Astrocyte of the spinal cord (primary cell): Measurements from ENCODE around the gene BFSP1.

Experiments used
- DNase-seq: peaks from one replicate; pipeline ENCODE4 v3.0.0; 2011; ENCODE audit warnings: low read depth, low spot score
- H3K4me3 ChIP-seq: 2 replicates; pipeline ENCODE4 v1.5.1; 2011; ENCODE audit warnings: low read depth, mild to moderate bottlenecking, low read length, moderate library complexity
- CTCF ChIP-seq: IDR thresholded peaks from 2 replicates; pipeline ENCODE4 v1.5.1; 2012; ENCODE audit warnings: low read depth, mild to moderate bottlenecking, low read length, inconsistent platforms
- in situ Hi-C: cut with HindIII; loops from 2 replicates; pipeline ENCODE4 v1.10.0; 2017; ENCODE audit warnings: low sequenced_read_pairs

The BFSP1 gene

DNA sequence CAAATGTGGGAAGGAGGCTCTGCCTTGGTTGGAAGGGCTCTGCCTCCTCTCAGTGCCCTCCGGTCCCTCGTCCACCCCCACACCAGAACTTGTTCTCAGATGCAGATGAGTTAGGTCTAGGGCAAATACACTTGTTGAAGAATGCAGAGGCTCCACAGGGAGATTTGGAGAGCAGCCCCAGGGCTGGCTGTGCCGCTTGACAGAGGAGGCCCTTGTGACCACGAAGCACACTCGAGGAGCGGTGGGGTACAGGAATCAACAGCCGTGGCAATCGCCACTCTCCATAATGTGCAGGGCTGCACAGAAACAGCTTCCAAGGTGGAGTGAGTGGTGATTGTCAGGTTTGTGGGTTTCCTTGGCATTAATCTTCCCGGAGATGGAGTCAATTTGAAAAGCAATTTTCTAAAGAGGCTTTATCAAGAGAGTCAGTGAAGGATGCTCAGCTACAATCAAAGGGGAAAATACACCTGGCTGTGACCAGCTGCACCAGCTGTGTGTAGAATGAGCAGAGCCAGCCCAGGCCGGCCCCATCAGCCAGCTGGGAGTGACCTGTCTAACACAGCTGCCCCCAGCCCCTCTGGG lies 59.5 kb downstream of the BFSP1 start:
- in situ Hi-C loops = no loop called here
- DNase-seq = no peak
- TF ChIP-seq CTCF = no peak

DNA sequence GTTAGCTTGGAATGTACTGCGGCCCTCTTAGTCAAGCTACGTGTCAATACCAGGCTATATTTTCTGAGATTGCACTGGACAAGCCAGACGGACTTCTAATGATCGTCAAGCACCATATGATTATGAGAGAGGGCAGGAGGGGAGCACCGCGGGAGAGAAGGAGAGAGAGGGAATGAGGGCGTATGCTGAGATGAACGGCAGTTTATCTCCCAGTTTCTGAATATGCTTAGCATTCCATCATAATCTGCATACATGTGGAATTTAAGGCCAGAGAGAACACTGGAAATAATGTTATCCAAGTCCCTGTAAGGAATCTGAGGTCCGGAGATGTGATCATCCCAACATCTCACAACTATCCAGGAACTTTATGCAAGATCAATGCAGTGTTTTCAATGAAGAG lies 60.2 kb downstream of the BFSP1 start:
- no peak for TF ChIP-seq CTCF
- no peak for DNase-seq

More for the DNA sequence above, 59.5 kb downstream of the BFSP1 start:
- H3K4me3 ChIP-seq = no peak overlapping the region

GRCh38 chr20:17470521-17470920 lies 60.7 kb downstream of the BFSP1 start:
- H3K4me3 ChIP-seq = no peak overlapping the region
- no peak for TF ChIP-seq CTCF
- no peak for DNase-seq
- in situ Hi-C loops = no loop called here

More for the DNA sequence above, 60.2 kb downstream of the BFSP1 start:
- in situ Hi-C loops = no loop called here
- no peak overlapping the region for H3K4me3 ChIP-seq

DNA sequence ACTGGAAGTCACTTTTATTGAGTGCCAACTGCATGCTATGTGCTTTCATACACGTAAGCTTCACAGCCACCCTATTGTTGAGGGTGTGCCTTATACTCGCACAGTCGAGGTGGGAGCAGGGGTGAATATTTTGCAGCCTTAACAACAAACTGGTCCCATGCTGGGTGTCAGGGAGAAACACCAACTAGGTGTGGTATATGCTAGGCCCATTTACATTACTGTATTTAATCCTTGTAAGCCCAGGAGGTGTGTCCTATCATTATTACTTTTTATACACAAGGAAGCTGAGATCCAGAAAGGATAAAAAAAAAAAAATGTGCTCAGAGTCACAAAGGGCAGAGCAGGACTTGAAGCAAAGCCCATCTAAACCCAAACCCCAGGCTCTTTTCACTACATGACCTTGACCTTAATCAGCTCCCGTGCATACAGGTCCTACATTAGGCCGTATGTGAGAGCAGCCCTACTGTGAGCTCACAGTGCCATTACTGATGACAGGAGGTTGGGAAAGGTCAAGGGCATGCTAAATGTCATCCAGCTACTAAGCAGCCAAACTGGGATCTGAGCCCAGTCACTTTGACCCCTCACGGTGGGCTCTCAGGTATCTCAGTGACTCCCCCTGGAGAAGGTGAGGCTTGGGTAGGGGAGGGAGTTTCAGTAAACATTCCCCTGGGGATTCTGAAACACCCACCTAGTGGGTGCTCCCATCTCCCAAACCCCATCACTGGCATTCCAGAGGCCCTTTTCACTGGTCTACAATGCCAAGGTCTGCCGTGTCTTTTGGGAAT lies 61.7 kb downstream of the BFSP1 start:
- in situ Hi-C loops = no loop called here

GRCh38 chr20:17468073-17468840 lies 62.9 kb downstream of the BFSP1 start:
- no peak for DNase-seq
- no peak overlapping the region for H3K4me3 ChIP-seq
- TF ChIP-seq CTCF = no peak
- in situ Hi-C loops = no loop called here

More for the DNA sequence above, 61.7 kb downstream of the BFSP1 start:
- no peak overlapping the region for H3K4me3 ChIP-seq
- DNase-seq = no peak
- TF ChIP-seq CTCF = no peak

DNA sequence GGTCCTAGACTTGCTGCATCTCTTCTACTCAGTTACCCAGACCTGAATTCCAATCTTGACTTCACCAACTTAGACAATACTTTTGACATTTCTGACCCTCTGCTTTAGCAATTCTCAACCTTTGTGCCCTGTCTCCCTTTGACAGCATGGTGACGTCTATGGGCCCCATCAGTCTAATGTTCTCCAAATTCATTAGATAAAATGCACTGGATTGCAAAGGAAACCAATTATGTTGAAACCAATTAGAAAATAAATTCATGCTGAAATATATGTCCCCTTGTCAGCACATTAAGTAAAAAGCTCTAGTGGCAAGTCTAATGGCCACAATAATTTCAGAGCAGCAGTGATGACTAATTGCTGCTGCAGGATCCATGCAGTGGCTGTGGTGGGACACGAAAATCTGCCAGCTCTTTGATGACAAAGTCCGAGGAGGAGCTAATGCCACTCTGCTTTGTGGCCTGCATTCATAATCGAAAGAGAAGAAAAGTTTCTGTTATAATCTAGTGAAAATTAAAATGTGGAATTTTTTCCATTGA lies 64.0 kb downstream of the BFSP1 start:
- H3K4me3 ChIP-seq = no peak overlapping the region
- no peak for TF ChIP-seq CTCF
- in situ Hi-C loops = no loop called here
- DNase-seq = no peak
